Neutrophil (primary cell): Measurements from ENCODE around the gene RNASE9.

Source experiments
- H3K27ac ChIP-seq: fragments of 200-600 bp; sonication (generic); 2 replicates; pipeline ENCODE4 v1.5.1; 2016; ENCODE audit warnings: mild to moderate bottlenecking, moderate library complexity
- H3K27me3 ChIP-seq: fragments of 200-600 bp; sonication (generic); 2 replicates; pipeline ENCODE4 v1.6.0; 2016; ENCODE audit warnings: mild to moderate bottlenecking
- H3K36me3 ChIP-seq: fragments of 200-600 bp; sonication (generic); 2 replicates; pipeline ENCODE4 v1.5.1; 2017
- H3K4me1 ChIP-seq, 2 experiments: fragments of 200-600 bp in 1 of 2; sonication (generic) in 1 of 2; 1 replicate in 1 of 2; 2 replicates in 1 of 2; pipeline versions ENCODE4 v1.5.1 to v1.6.1; 2013 to 2016; ENCODE audit warnings: low read depth in 1 of 2, low read length in 1 of 2, mild to moderate bottlenecking in 1 of 2, moderate library complexity in 1 of 2; ENCODE audit not compliant: control insufficient read depth in 1 of 2, insufficient read depth in 1 of 2
- H3K4me3 ChIP-seq, 2 experiments: fragments of 200-600 bp in 1 of 2; sonication (generic) in 1 of 2; 1 replicate in 1 of 2; 2 replicates in 1 of 2; pipeline ENCODE4 v1.5.1; 2013 to 2016; ENCODE audit warnings: low read depth in 1 of 2, low read length in 1 of 2, mild to moderate bottlenecking in 1 of 2, moderate library complexity in 1 of 2
- H3K9me3 ChIP-seq: fragments of 200-600 bp; sonication (generic); 2 replicates; pipeline ENCODE4 v1.5.1; 2016
- TF ChIP-seq, protein P1 (sequence below): fragments of 200-600 bp; sonication (generic); IDR thresholded peaks from 2 replicates; pipeline ENCODE4 v1.5.1; 2016; ENCODE audit warnings: antibody characterized with exemption

RNASE9 gene

DNA sequence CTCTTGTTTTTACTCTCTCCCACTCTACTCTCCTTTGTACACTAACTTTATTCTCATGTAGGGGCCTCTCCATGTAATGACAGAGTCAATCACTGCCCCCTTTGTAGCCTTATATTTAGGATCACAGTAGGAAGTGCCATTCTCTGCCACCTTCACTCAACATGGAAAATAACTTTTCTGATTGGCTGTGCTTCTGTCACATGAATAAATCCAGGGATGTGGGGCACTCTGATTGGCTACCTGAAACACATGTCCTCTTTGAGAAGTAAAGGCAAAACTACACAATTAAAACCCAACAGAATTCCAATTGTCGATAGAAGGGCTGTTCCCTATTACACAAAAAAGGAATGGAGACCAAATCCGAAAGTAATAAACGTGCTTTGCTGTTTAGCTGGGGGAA, at the start of gene RNASE9:
TSS of gene RNASE9 (minus strand) at position 87 of the 400 bp plus-strand sequence.
- Histone ChIP-seq H3K27ac (no peak within 1 kb of the TSS), H3K27me3 (no peaks in the 10 kb centered on the region), H3K9me3 (no peaks in the 10 kb centered on the region), H3K36me3 (no peaks in the 10 kb centered on the region), H3K4me3 (no peak within 1 kb of the TSS), H3K4me1 (peaks cover 16 to 20% of the 10 kb centered on the region in 2 experiments)
- TF ChIP-seq, protein P1, sequence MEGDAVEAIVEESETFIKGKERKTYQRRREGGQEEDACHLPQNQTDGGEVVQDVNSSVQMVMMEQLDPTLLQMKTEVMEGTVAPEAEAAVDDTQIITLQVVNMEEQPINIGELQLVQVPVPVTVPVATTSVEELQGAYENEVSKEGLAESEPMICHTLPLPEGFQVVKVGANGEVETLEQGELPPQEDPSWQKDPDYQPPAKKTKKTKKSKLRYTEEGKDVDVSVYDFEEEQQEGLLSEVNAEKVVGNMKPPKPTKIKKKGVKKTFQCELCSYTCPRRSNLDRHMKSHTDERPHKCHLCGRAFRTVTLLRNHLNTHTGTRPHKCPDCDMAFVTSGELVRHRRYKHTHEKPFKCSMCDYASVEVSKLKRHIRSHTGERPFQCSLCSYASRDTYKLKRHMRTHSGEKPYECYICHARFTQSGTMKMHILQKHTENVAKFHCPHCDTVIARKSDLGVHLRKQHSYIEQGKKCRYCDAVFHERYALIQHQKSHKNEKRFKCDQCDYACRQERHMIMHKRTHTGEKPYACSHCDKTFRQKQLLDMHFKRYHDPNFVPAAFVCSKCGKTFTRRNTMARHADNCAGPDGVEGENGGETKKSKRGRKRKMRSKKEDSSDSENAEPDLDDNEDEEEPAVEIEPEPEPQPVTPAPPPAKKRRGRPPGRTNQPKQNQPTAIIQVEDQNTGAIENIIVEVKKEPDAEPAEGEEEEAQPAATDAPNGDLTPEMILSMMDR, result no peak

DNA sequence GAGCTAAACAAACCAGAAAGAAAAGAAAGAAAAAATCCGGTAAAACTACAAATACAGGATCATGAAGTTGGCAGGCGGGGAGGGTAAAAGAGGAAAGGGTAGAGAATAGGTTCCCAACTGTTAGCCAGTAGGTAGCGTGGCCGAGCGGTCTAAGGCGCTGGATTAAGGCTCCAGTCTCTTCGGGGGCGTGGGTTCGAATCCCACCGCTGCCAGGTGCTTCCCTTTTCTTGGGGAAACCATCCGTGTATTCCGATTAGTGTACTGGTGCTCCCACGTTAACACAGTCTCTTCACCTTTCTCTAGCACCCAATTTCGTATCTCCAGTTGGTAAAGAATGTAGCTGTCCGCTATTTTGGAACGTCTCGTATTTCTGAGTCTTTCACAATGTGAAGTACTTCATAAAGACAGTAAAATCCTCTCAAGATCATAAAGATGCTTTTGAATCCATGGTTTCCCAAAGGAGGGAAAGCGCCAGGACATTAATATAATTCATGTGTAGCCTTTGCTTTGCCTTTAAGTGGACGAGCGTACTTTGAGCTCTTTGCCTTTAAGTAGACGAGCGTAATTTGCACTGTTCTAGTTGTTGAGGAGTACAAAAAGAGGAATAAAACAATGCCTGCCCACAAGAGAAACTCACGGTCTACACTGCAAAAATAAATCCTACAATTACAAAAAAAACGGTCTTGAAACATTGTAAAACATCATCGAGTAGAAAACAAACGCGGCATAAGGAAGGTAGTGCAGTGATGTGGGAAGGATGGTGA, 49.3 kb upstream of the RNASE9 start:
- TF ChIP-seq, protein P1, result no peak
- H3K4me1 ChIP-seq, result peaks cover 31 to 46% of the 10 kb centered on the region in 2 experiments
- peaks cover 45% of the 10 kb centered on the region for H3K27me3 ChIP-seq
- H3K4me3 ChIP-seq, result peak overlapping the region; percentile 55 to 66
- no peaks in the 10 kb centered on the region for H3K36me3 ChIP-seq
- no peak overlapping the region for H3K27ac ChIP-seq
- H3K9me3 ChIP-seq, result no peaks in the 10 kb centered on the region

DNA sequence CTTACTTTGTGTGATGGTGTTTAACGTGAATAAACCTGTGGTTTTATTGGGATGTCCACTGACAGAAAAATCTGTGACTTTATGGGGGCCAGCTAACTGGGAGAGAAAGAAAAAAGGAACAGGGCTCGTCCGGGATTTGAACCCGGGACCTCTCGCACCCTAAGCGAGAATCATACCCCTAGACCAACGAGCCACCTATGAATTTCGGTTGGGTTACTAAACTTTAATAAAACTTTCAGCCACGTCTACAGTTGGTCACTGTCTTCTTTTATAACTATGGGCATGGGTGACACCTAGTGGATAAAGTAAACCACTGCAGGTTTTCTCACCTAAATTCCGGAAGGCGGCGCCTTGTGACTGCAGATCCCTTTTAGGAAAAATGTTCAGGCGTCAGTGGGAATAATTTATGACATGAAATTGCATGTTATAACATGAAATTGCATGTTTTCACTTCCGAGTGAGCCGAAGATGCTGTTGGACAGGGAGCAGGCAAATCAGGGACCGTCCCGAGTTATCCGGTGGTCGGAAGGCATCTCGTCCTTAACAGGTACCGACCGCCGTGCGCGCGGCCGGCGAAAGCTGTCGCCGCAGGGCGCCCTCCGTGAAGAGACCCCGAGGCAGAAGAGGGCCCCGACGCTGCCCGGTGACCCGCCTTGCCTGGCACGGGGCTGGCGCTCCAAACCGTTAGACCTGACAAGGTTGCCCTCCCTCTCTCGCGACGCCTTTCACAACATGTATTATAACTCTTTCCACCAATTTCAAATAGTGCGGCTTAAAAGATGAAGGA, 48.6 kb upstream of the RNASE9 start:
- Histone ChIP-seq H3K4me1 (peaks cover 34 to 44% of the 10 kb centered on the region in 2 experiments), H3K27me3 (peaks cover 45% of the 10 kb centered on the region), H3K36me3 (no peaks in the 10 kb centered on the region), H3K4me3 (peak overlapping the region; percentile 55 to 66), H3K9me3 (no peaks in the 10 kb centered on the region), H3K27ac (no peak overlapping the region)
- TF ChIP-seq, protein P1, result peak; percentile 92

DNA sequence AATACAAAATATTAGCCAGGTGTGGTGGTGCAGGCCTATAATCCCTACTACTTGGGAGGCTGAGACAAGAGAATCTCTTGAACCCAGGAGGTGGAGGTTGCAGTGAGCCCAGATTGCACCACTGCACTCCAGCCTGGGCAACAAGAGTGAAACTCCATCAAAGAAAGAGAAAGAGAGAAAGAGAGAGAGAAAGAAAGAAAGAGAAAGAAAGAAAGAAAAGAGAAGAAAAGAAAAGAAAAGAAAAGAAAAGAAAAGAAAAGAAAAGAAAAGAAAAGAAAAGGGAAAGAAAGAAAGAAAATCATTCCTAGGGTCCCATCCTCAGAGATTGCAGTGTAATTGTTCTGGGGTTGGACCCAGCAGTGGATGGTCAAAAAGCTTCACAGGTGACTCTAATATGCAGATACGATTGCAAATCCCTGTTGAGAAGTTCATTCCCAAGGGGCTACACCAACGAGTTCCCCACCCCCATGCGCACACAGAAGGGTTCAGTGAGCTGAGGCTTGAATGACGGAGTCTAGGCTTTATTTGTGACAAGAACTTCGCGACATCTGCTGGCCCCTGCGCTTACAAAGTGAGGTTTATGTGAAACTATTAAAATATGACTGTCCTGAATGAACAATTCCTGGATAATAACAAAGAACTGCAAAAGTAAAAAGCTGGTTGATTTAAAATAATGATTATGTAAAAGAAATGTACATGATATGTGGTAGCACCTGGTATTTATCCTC, 47.7 kb upstream of the RNASE9 start:
- TF ChIP-seq, protein P1, result no peak
- no peaks in the 10 kb centered on the region for H3K9me3 ChIP-seq
- peaks cover 37 to 44% of the 10 kb centered on the region in 2 experiments for H3K4me1 ChIP-seq
- H3K27ac ChIP-seq, result no peak overlapping the region
- H3K36me3 ChIP-seq, result no peaks in the 10 kb centered on the region
- H3K4me3 ChIP-seq, result no peak overlapping the region
- H3K27me3 ChIP-seq, result peaks cover 38% of the 10 kb centered on the region

DNA sequence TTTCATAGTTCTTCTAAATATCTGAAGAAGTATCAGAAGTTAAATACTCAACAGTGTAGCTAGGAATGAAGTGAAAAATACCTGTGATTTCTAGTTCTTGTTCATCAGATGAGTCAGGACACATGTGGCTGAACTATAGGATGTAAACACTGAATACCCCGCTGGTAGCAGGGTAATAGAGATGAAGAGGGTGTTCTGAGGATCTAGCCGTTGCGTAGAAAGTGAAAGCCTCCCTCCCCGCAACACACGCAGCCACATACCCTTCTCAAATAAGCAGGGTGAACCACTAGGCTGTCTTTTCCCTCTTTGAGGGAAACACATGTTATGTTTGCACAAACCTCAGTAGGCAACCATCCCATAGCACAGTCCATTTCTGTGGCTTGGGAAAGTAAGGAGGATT, 46.8 kb upstream of the RNASE9 start:
- Histone ChIP-seq H3K27me3 (peaks cover 28% of the 10 kb centered on the region), H3K27ac (no peak overlapping the region), H3K9me3 (no peaks in the 10 kb centered on the region), H3K4me3 (no peak overlapping the region), H3K4me1 (peaks cover 29 to 36% of the 10 kb centered on the region in 2 experiments), H3K36me3 (no peaks in the 10 kb centered on the region)
- TF ChIP-seq, protein P1, result no peak
